ENCODE data around the gene ATP8A2. TPM values are rescaled to one million over a fixed set of nuclear protein-coding genes. Genes with fewer than 3 reads are reported as not detected.
A peak's percentile ranks its signal among the peaks of the same experiment; 100 is the strongest.
"Not testable (repeated sequence)": the region's sequence is repeated elsewhere in the genome, so short reads cannot be mapped to it uniquely, and the experiment has no call there.

ATP8A2 gene
- total RNA-seq, 1 experiment from 2014 or later = 1.1 TPM

DNA sequence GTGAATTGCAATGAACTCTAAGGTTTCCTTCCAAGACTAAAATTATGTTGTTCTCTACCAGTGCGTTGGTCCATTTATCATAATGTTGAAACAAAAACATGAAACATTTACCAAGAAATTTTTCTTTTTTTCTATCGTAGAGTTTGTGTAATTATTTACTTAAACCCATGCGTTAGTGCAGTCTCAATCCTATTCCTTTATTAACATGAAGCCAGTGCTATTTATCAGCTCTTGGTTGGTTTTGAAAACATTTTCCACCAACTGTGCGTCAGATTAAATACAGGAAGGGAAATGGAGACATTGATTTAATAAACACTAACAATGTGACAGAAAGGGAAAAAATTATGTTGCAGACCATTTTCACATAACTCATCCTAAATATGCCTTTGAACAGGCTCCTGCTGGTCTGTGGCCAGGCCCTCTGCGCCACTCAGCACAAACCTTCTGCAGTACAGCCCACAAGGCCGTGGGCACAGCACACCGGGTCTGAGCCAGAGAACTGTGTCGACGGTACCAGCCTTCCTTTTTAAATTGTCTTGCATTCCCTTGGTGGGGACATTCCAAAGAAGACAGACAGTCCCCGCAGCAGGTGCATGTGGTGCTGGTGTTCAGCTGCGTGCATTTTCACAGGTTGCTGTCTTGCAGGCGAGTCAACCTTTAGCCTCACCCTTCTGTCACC lies 544.2 kb downstream of the ATP8A2 start:
- DNase-seq (ENCODE audit: low spot score) = no peak

DNA sequence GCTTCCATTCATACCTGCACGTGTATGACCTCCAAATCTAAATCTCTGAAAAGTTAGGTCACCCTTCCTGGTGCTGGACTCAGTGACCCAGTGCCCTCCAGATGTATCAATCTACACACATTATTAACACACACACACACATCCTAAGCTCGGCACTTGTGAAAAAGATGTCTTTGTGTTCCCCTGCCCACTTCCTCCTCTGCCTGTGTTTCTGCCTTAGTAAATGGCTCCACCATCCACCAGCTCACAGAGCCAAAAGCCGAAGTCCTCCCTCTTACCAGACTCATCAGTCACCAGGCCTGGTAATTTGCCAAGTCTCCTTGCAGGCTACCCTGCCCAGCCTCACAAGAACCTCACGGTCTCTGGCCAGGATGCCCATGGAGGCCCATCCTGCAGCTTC lies 548.5 kb downstream of the ATP8A2 start:
- DNase-seq (ENCODE audit: low spot score) = no peak

DNA sequence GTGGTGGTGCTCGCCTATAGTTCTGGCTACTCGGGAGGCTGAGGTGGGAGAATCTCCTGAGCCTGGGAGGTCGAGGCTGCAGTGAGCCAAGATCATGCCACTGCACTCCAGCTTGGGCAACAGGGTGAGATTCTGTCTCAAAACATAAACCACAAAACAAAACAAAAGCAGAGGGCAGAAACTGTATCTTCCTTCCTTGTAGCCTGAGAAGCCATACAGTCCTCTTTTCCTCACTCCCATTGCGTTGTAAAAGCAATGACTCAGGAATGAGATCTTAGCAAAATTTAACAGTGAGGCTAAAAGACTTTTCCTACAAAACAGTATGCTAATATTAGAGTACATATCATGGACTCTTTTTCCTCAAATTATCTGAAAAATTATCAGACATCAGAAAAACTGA lies 549.2 kb downstream of the ATP8A2 start:
- DNase-seq (ENCODE audit: low spot score) = no peak

DNA sequence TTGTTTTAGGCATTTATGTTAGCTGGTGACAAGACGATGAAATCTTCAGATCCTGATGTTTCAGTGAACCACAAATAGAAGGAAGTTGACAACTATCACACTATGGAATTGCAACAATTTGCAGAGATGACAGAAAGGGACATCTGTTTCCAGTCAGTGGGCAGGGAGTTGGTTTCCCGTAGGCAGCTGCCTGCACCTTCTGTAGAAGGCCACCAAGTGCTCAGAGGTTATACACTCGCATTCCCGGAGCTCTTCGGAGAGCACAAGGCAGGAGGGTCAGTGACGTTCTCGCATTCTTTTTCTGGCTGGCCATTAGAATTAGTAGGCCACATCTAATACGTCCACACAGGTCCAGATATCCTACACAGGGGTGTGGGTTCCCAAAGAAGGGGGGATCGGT lies 550.6 kb downstream of the ATP8A2 start:
- no peak for DNase-seq (ENCODE audit: low spot score)

DNA sequence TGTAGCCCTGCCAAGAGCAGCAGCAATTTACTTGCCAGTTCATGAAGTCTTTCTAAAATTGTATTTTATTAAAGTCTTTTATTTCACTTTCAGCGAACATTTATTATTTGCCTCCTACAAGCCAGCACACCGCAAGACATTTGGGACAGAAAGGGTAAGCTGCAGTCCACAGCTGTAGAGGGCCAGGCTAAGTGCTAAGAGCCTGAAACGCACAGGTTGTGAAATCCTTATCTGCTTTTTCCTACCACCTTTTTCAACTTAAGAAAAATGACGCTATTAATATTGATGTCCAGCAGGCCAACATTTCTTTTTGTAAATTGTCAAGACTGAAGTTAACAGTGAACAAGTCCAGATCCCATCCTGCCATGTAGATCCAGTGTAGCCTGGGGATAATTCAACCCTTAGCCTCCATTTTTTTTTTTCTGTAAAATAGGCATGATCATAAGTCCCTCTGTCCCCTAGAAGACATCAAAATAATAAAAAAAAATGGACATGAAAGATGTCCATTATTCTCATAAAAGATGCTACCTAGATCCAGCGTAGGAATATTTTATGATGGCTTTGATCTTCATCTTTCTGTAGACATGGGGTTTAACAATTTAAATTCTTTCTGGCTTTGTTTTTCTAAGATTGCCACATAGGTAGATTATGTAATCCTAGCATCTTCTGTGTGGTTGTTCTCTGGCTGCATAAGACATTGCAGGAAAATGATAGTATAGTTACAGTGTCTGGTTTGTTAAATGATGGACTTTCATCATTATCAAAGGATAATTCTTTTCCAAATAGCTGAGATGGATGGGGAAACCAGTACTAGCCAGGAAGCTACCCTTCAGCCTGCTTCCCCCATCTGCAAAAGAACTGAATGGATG lies 551.7 kb downstream of the ATP8A2 start:
- DNase-seq (ENCODE audit: low spot score) = no peak

DNA sequence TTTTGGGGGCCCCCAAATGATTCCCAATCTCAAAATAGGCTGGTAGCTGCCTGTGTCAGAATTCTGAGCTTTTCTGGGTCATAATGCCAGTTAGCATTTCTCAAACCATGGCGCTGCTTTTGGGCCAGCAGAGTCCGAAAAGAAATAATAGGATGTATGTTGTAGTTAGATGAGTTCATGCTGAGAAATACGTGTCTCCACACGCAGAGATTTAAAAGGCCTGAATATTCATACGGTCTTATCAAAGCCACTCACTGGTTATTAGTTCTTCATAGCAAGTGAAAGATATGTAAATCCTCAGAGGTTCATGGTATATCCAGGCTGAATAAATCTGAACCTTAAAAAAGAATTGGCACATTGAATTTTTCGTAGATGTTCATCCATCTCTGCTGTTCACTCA lies 555.6 kb downstream of the ATP8A2 start:
- DNase-seq (ENCODE audit: low spot score) = no peak

DNA sequence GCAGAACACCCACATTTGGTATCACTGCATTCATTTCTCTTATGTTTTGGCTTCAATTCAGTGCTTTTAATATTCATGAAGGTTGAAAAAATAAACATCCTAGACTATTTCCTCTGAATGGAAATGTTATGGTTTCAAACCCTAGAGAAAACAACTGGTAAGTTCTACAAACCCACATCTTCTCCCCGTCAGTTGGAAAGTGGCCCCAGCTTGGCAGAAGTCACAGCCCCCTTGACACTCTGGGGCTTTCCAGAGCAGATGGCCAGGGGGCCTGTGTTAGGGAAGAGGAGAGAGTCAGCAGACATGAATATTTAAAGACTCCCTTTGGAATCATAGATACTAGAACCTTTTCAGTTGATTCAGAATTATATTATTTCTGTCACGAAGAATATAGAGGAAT lies 556.2 kb downstream of the ATP8A2 start:
- no peak for DNase-seq (ENCODE audit: low spot score)

DNA sequence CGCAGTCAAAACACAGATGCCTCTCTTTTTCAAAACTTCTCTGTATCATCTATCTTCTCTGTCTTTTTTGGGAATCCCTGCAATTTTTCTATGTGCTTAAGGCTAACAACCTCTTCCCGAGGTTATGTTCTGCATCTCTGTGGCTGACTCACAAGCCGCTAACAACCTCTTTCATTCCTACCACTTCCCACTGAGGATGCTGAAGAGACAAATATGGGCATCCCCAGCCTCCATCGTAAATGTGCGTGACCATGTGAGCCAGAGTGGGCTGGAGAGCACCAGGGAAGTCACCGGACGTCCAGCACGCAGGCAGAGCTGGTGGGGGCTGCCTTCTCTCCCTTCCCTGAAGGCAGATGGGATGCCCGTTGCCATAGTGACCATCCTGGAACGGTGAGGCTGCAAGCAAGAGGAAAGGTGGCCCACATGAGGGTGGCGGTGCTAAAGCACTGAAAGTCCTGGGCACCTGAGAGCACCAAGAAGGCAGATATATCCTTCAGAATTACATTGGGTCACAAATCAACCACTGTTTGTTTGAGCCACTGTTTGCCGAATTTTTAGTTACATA lies 557.2 kb downstream of the ATP8A2 start:
- DNase-seq (ENCODE audit: low spot score) = no peak

DNA sequence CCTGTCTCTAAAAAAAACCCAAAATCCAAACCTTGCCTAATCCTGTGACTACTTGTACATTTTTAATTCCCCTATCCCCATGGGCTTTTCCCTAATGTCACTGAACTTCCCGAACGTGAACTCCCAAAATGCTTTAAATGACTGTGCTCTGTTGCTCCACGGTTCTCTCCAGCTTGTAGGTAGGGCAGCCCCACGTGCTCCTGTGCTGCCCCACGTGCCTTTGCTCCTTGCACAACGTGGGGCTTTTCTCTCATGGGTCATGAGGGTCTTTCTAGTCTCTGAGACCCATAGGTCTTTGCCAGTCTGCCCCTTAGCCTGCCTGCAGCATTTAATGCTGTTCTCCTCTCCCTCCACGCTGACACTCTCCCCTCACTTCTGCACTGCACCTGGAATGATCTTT lies 558.0 kb downstream of the ATP8A2 start:
- DNase-seq (ENCODE audit: low spot score) = no peak

DNA sequence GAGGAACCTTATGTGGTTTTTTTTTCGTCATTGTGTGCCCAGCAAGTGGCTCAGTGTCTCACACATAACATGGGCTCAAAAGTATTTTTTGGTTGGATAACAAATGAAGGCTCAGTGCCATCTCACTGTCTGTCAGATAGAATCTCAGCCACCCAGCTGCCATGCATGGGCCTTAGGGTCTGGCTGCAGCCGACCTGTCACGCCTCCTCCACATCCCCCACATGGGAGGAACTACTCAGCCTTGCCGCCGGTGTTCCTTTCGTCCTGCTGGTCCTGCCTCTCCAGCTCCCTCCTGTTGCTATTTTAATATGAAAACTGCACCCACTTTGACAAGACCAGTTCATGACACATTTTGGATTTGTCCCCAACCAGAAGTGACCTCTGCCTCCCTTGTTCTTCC lies 558.9 kb downstream of the ATP8A2 start:
- no peak for DNase-seq (ENCODE audit: low spot score)

DNA sequence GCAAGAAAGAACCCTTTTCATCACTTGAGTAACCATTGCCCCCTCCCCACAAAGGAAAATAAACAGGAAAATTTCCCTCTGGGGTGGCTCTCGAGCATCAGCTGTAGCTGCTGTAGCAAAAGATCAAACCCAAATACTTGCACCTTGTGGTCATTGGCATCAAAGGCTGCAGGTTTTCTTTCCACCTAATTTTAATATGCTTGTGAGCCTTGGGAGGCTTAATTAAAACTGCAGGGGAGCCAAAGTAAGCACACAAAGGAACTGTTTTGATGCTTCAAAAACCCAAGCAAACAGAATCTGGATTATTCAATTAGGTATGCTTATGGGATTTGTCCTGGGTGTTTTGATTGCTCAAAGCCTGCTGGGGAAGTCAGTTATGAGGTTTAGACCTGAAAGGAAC lies 560.6 kb downstream of the ATP8A2 start:
- DNase-seq (ENCODE audit: low spot score) = no peak

DNA sequence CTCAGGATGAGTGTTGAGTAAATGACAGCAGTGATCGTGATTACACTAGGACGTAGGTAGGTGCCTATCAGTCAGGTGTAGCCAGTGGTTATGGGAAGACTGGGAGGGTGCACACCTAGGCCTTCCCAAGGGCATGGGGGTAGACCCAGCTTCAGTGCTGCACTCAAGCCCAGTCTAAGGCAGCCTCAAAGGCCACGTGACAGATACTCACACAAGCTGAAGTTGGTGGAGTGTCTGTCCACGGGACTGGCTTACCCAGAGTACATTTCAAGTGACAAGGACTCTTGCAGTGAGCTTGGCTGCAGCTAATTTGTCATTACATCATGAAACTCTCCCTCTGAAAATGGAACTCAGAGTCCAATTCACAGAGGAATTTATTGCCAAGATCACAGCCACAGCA lies 561.7 kb downstream of the ATP8A2 start:
- DNase-seq (ENCODE audit: low spot score) = no peak

DNA sequence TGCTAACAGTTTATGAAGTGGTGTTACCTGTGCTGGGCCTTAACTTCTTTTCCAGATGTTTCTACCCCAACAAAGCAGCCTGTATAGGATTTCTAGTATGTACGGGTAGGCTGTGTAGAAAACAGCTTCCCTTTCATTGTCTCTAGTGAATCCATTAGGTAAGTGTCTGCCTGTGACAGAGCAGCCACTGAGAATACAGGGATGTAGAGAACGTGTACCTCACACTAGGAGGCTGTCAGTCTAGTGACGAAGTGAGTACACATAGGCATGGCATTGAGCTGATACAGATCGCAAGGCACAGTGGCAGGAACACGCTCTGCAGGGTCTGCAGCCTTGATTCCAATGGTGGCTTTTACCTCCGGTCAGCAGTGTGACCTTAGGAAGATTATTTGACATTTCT lies 562.4 kb downstream of the ATP8A2 start:
- no peak for DNase-seq (ENCODE audit: low spot score)

DNA sequence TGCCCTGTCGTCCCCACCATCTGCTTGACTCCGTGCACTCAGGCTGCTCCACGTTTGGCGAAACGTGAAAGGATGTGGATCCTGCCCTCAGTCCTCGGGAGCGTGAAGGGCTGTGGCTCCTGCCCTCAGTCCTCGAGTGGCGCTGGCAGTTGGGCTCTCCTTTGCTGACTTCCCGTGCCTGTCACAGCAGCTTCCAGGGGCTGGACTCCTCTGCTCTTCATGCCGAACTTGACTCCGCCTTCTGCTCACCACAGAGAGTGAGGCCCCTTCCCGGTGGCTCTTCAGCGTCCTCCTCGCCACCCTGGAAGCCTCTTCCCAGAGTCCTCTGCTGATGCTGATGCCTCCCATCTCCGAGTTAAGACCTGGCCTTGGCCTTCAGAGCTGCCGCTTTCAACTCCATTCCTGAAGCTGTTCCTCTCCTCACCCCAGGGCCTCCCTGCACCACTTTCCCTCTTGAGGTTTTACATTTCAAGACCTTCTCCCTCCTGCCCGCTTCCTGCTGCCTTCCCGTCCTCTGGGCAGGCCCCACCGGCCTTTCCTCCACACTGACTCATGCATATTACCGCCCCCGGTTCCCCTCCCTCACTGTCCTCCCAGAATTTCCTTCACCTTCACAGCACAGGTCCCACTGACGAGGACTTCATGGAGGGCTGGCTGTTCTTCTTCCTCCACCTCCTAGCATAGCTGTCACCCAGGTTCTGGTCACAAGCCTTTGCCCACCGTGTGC lies 568.4 kb downstream of the ATP8A2 start:
- DNase-seq (ENCODE audit: low spot score) = peak; percentile 4

DNA sequence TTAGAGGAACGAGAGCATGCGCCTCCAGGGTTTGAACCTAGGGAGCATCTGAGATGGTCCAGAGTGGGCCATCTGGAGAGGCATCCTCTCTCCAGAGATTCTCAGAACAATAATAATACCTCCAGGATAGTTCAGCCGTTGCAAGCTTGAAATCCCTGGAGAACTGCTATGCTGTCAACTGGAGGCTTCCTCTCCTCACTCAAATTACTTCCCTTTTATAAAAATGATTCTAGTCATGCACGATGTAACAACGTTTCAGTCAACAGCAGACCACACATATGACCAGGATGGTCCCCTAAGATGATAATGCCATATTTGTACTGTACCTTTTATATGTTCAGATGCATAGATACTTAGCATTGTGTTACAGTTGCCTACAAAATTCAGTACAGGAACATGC lies 571.3 kb downstream of the ATP8A2 start:
- no peak for DNase-seq (ENCODE audit: low spot score)

DNA sequence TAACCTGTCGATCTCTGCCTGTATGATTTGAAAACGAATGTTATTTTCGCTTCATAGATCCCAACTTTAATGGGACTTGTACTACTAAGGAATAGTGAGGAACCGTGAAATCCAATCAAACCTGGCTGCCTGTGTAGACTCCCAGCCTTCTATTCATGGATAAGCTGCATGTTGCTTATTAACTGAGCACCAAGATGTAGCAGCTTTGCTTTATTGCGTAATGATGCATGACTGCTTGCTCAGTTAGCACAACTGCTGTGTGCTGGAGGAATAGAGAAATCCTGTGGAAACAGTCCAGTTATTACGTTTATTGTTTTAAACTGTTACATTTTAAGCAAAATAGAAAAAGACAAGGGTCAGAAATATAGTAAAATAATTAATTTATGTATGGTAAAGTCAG lies 571.9 kb downstream of the ATP8A2 start:
- DNase-seq (ENCODE audit: low spot score) = no peak

DNA sequence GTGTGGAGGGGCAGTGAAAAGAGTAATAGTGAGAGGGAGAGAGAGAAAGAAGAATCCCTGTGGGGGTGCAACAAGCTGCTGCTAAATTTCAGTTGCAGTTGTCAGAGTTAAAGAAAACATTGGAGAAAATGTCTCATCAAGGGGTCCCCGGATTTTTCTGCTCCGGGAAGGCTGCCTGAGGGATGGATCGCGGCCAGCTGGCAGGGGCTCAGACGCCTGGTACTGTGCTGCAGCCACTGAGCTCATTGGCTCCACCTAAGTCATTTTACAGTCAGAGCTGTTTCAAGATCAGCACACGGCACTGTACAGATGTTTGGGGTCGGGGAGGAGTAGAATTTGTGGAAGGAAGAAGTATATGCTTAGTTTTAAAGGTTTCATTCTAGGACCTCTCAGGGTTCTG lies 573.8 kb downstream of the ATP8A2 start:
- no peak for DNase-seq (ENCODE audit: low spot score)

DNA sequence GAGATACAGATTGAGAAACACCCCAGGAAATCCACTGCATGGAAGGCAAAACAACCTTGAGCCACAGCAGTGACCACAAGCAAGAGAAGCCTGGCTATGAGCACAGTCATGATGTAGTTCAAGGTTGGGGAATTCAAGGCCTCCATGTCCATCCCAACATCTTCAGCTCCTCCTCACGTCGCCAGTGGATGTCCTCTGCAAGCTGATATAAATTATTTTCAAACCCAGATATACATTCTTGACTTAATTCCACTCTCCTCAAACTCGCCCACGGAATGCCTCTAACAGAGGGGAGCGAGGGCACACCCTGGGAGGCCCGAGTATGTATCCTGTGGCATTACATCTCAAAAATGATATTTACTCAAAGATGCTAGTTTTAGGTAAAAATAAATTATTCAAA lies 574.5 kb downstream of the ATP8A2 start:
- no peak for DNase-seq (ENCODE audit: low spot score)

DNA sequence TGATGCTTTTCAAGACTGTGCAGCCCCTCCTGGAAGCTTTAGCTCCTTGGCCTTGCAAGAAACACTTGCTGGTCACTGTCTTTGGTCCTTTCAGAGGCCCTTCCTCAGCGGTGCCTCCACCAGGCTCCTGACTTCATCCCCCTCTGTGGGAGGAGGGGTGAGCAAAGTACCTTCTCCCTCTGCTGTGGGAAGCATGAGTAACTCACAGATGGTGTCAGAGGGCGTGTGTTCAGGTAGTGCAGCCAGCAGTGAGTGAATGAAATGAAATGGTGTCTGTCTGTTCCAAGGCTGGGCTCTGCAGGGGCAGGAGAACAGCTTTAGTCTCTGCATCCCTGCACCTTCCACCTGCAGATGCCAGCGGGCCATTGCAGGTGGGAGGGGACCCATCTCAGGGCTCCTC lies 577.1 kb downstream of the ATP8A2 start:
- DNase-seq (ENCODE audit: low spot score) = no peak

DNA sequence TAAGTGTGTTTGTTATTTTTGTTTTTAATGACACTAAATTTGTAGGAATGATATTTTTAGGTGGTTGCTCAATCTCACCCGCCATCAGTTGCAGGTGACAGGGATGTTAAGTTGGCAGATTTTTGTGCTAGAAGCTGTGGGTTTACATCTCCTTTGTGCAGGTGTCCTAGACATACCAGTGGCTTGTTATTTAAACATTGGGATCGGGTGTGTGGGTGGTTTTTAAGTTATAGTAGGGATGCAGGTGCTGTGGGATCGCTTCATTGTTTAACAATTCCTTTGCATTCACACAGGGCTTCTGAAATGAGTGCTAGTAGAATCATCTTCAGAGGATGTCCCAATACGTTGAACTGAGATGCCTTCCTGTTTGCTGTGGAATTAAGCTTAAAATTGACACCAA lies 580.1 kb downstream of the ATP8A2 start:
- DNase-seq (ENCODE audit: low spot score) = no peak

DNA sequence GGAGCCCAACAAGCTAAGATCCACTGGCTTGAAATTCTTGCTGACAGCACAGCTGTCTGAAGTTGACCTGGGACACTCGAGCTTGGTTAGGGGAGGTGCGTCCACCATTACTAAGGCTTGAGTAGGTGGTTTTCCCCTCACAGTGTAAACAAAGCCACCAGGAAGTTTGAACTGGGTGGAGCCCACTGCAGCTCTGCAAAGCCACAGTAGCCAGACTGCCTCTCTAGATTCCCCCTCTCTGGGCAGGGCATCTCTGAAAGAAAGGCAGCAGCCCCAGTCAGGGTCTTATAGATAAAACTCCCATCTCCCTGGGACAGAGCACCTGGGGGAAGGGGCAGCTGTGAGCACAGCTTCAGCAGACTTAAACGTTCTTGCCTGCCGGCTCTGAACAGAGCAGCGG lies 582.3 kb downstream of the ATP8A2 start:
- not testable (repeated sequence) for DNase-seq (ENCODE audit: low spot score)

DNA sequence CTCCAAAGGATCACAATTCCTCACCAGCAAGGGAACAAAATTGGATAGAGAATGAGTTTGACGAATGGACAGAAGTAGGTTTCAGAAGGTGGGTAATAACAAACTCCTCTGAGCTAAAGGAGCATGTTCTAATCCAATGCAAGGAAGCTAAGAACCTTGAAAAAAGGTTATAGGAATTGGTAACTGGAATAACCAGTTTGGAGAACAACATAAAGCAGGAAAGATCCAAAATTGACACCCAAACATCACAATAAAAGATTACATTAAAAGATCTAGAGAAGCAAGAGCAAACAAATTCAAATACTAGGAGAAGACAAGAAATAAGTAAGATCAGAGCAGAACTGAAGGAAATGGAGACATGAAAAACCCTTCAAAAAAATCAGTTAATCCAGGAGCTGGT lies 583.2 kb downstream of the ATP8A2 start:
- not testable (repeated sequence) for DNase-seq (ENCODE audit: low spot score)

All from H4 (cell line).